Endometrial microvascular endothelial cells (primary cell): Measurements from ENCODE around the gene TRIM51G. TPM values are rescaled to one million over a fixed set of nuclear protein-coding genes. Genes with fewer than 3 reads are reported as not detected.
"Not testable (repeated sequence)": the region's sequence is repeated elsewhere in the genome, so short reads cannot be mapped to it uniquely, and the experiment has no call there.

ENCODE experiments used
- in situ Hi-C: cut with HindIII; loops from 2 replicates; pipeline ENCODE4 v1.10.0; 2017; ENCODE audit warnings: low sequenced_read_pairs, low pct_unique_long_range_greater_than_20kb; ENCODE audit errors: inconsistent ontology term
- total RNA-seq: library from RNA; depleted of rRNA; stranded (reverse); fragments of >200 nt; gene quantifications from one replicate; pipeline ENCODE4 v1.2.3, GENCODE V29; 2015; ENCODE audit errors: inconsistent ontology term

Gene TRIM51G, protein sequence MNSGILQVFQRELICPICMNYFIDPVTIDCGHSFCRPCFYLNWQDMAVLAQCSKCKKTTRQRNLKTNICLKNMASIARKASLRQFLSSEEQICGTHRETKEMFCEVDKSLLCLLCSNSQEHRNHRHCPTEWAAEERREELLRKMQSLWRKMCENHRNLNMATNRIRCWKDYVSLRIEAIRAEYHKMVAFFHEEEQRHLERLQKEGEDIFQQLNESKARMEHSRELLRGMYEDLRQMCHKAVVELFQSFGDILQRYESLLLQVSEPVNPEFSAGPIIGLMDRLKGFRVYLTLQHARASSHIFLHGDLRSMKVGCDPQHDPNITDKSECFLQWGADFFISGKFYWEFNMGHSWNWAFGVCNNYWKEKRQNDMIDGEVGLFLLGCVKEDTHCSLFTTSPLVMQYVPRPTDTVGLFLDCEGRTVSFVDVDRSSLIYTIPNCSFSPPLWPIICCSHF
- total RNA-seq, result not detected

GRCh38 chr11:48983785-48984184 is at the start of gene TRIM51G:
Gene TRIM51G, minus strand, starts transcription at chr11:48983885. Its CDS starts 2,190 bp downstream, at chr11:48981695.
- in situ Hi-C loops, result not testable (repeated sequence)

DNA sequence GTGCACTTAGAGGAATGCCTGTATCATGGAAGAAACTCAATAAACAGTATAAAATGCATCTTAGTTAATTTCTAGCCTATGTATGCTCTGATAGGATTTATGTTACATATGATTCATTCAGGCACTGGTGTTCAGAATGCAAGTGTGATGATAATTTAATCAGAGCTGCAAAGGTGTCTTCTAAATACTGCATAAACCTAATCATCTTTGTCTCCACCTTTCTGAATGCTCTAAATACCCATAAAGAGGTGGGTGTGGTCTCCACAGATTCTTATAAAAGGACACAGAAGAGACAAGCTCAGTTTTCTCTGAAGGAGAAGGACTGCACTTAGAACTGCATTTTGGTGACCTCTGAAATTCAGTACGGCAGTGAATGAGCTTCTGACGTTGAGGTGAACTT is 44.8 kb upstream of the TRIM51G start, which contains the start of gene TRIM49B:
TSS of gene TRIM49B (plus strand) at position 301 of the 400 bp plus-strand sequence. CDS start 2,777 bp downstream, outside the sequence.
- in situ Hi-C loops, result not testable (repeated sequence)

- in situ Hi-C loops, result not testable (repeated sequence)
These were observed 15.1 kb downstream of the TRIM51G start for GRCh38 chr11:48968592-48968991.

- in situ Hi-C loops, result not testable (repeated sequence)
These were observed 28.2 kb downstream of the TRIM51G start for GRCh38 chr11:48955315-48956049.

DNA sequence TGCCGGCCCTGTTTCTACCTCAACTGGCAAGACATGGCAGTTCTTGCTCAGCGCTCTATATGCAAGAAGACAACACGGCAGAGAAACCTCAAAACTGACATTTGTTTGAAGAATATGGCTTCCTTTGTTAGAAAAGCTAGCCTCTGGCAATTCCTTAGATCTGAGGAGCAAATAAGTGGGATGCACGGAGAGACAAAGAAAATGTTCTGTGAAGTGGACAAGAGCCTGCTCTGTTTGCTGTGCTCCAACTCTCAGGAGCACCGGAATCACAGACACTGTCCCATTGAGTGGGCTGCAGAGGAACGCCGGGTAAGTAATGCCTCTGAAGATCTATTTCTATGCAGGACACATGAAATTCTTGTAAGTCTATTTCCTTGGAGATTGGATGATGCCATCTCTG is 37.9 kb downstream of the TRIM51G start:
- in situ Hi-C loops, result not testable (repeated sequence)

Other genes with a start within 250 kb of the TRIM51G start
- gene TRIM49B, start 44.9 kb upstream of the TRIM51G start, total RNA-seq, result not detected
- not detected for gene TRIM64C, start 75.2 kb upstream of the TRIM51G start, total RNA-seq
- 9.8 TPM for gene FOLH1, start 224.7 kb upstream of the TRIM51G start, total RNA-seq